Measurements from ENCODE around the gene LKAAEAR1. TPM values are rescaled to one million over a fixed set of nuclear protein-coding genes. Genes with fewer than 3 reads are reported as not detected.

The LKAAEAR1 gene
- total and polyA plus RNA-seq, 2 of the 13 experiments (the other 11 are each of a cell fraction or from before 2014, with no cell fraction given), result not detected

- TF ChIP-seq ZNF564 (CRISPR knock-in tag; IDR thresholded peaks at IDR 0.05) (peak; percentile 83), TEAD3 (CRISPR knock-in tag; optimal IDR thresholded peaks at IDR 0.05; ENCODE audit: borderline replicate concordance) (no peak), THYN1 (CRISPR knock-in tag; IDR thresholded peaks at IDR 0.05; ENCODE audit: borderline replicate concordance, low read depth) (no peak), AKAP8 (CRISPR knock-in tag; IDR thresholded peaks at IDR 0.05) (peak; percentile 99), ZNF569 (CRISPR knock-in tag; IDR thresholded peaks at IDR 0.05; ENCODE audit: borderline replicate concordance) (0 out of 2 replicates have a peak, but pooled peaks have one; percentile 63), TEF (CRISPR knock-in tag; IDR thresholded peaks at IDR 0.05) (no peak; the same call in 1 of the 2 replicates), ZNF576 (CRISPR knock-in tag; IDR thresholded peaks at IDR 0.05) (peak; percentile 92; the same call in 1 of the 2 replicates), ZNF296 (CRISPR knock-in tag; conservative IDR thresholded peaks at IDR 0.05) (peak; percentile 81; the same call in 1 of the 2 replicates), ZNF501 (CRISPR knock-in tag; IDR thresholded peaks at IDR 0.05) (peak; percentile 98), STAT5B (CRISPR knock-in tag; IDR thresholded peaks at IDR 0.05) (peak; percentile 78; the same call in 1 of the 2 replicates), ZNF761 (CRISPR knock-in tag; conservative IDR thresholded peaks at IDR 0.05) (peak; percentile 72; the same call in 1 of the 2 replicates), DDIT3 (CRISPR knock-in tag; IDR thresholded peaks at IDR 0.05) (peak; percentile 66; the same call in 1 of the 2 replicates), PHB2 (IDR thresholded peaks at IDR 0.05; ENCODE audit: partially characterized antibody) (no peak), SRF (IDR thresholded peaks at IDR 0.05; ENCODE audit: low read depth, low read length) (peak; percentile 7; the same call in 1 of the 2 replicates), NRL (CRISPR knock-in tag; IDR thresholded peaks at IDR 0.05; ENCODE audit: borderline replicate concordance) (peak; percentile 98), ATAD3A (CRISPR knock-in tag; IDR thresholded peaks at IDR 0.05) (peak; percentile 88; the same call in 1 of the 2 replicates), ZNF136 (CRISPR knock-in tag; IDR thresholded peaks at IDR 0.05; ENCODE audit: low read depth) (peak; percentile 98; the same call in 1 of the 2 replicates), SP140L (CRISPR knock-in tag; IDR thresholded peaks at IDR 0.05; ENCODE audit: borderline replicate concordance) (peak; percentile 97; the same call in 1 of the 2 replicates), ZNF570 (CRISPR knock-in tag; IDR thresholded peaks at IDR 0.05; ENCODE audit: borderline replicate concordance) (no peak; the same call in 1 of the 2 replicates), SIX4 (CRISPR knock-in tag; IDR thresholded peaks at IDR 0.05) (peak; percentile 69)
Observed at GRCh38 chr20:64062596-64063388, 21.4 kb downstream of the LKAAEAR1 start, which contains the start of gene TCEA2 (continued).

Measured in HepG2 (cell line).